ENCODE measurements around the gene CADM4.
"Not testable (repeated sequence)": the region's sequence is repeated elsewhere in the genome, so short reads cannot be mapped to it uniquely, and the experiment has no call there.

CADM4 gene

GRCh38 chr19:43605875-43606568 lies 33.6 kb downstream of the CADM4 start:
- no peak for DNase-seq

- DNase-seq: not testable (repeated sequence)
Measured at GRCh38 chr19:43600326-43600725, 39.3 kb downstream of the CADM4 start.

- DNase-seq: no peak
Measured at GRCh38 chr19:43599635-43600295, 39.9 kb downstream of the CADM4 start.

GRCh38 chr19:43598445-43599240 lies 41.0 kb downstream of the CADM4 start:
- no peak for DNase-seq

- no peak for DNase-seq
Measured at GRCh38 chr19:43597876-43598275, 41.8 kb downstream of the CADM4 start.

GRCh38 chr19:43596842-43597461 lies 42.7 kb downstream of the CADM4 start:
- no peak for DNase-seq

GRCh38 chr19:43595999-43596841 lies 43.4 kb downstream of the CADM4 start, which contains the start of the genes IRGQ and ZNF576:
Gene IRGQ (minus strand): TSS chr19:43596134. CDS start chr19:43595338, 796 bp downstream.
Gene ZNF576 (plus strand): TSS chr19:43596595. CDS start chr19:43597109, 514 bp downstream.
- peak; percentile 100 for DNase-seq

GRCh38 chr19:43595605-43595998 lies 44.0 kb downstream of the CADM4 start:
- no peak for DNase-seq

- DNase-seq: peak; percentile 45
Measured at GRCh38 chr19:43594710-43595604, 44.7 kb downstream of the CADM4 start.

- DNase-seq: no peak
Measured at GRCh38 chr19:43594081-43594697, 45.5 kb downstream of the CADM4 start.

- no peak for DNase-seq
Measured at GRCh38 chr19:43592800-43593350, 46.8 kb downstream of the CADM4 start.

GRCh38 chr19:43591904-43592772 lies 47.5 kb downstream of the CADM4 start:
- DNase-seq: no peak

GRCh38 chr19:43589678-43590077 lies 50.0 kb downstream of the CADM4 start:
- no peak for DNase-seq

GRCh38 chr19:43589277-43589676 lies 50.4 kb downstream of the CADM4 start:
- no peak for DNase-seq

GRCh38 chr19:43587029-43587428 lies 52.6 kb downstream of the CADM4 start:
- not testable (repeated sequence) for DNase-seq

- DNase-seq: no peak
Measured at GRCh38 chr19:43586346-43586745, 53.3 kb downstream of the CADM4 start.

- no peak for DNase-seq
Measured at GRCh38 chr19:43584484-43584883, 55.2 kb downstream of the CADM4 start.

- no peak for DNase-seq
Measured at GRCh38 chr19:43582495-43582894, 57.2 kb downstream of the CADM4 start.

- DNase-seq: no peak
Measured at GRCh38 chr19:43581467-43581866, 58.2 kb downstream of the CADM4 start.

Data from activated T-cell treated with anti-CD3 and anti-CD28 coated beads for 4 hours (primary cell).